CD4-positive, alpha-beta T cell treated with Interleukin-15 for 1 hour (primary cell): Measurements from ENCODE around the gene GALK1.

ENCODE experiments used
- DNase-seq: peaks from one replicate; pipeline ENCODE4 v3.0.0-alpha.2; 2020

GALK1 gene

GRCh38 chr17:75764711-75765421 is at the start of gene GALK1:
TSS of gene GALK1 (minus strand) at chr17:75765192. CDS start at chr17:75765136, 56 bp downstream.
- DNase-seq = peak; percentile 76

- DNase-seq = no peak
Observed at GRCh38 chr17:75814021-75814395, 49.0 kb upstream of the GALK1 start.

- peak; percentile 9 for DNase-seq
Observed at GRCh38 chr17:75813081-75814020, 48.4 kb upstream of the GALK1 start.

GRCh38 chr17:75812096-75813013 is 47.4 kb upstream of the GALK1 start:
- peak; percentile 11 for DNase-seq

GRCh38 chr17:75811174-75811573 is 46.2 kb upstream of the GALK1 start:
- no peak for DNase-seq

GRCh38 chr17:75810756-75811155 is 45.8 kb upstream of the GALK1 start:
- DNase-seq = peak; percentile 2

GRCh38 chr17:75810216-75810615 is 45.2 kb upstream of the GALK1 start:
- peak; percentile 7 for DNase-seq

- DNase-seq = peak; percentile 9
Observed at GRCh38 chr17:75809631-75810111, 44.7 kb upstream of the GALK1 start.

GRCh38 chr17:75808905-75809621 is 44.1 kb upstream of the GALK1 start:
- DNase-seq = peak; percentile 14

- DNase-seq = peak; percentile 2
Observed at GRCh38 chr17:75808549-75808904, 43.5 kb upstream of the GALK1 start.

GRCh38 chr17:75807861-75808260 is 42.9 kb upstream of the GALK1 start:
- no peak for DNase-seq

- peak; percentile 2 for DNase-seq
Observed at GRCh38 chr17:75806822-75807500, 42.0 kb upstream of the GALK1 start.

- DNase-seq = no peak
Observed at GRCh38 chr17:75803883-75804282, 38.9 kb upstream of the GALK1 start.

GRCh38 chr17:75799402-75799801 is 34.4 kb upstream of the GALK1 start:
- DNase-seq = no peak

GRCh38 chr17:75795820-75796607 is 31.0 kb upstream of the GALK1 start:
- no peak for DNase-seq

- DNase-seq = no peak
Observed at GRCh38 chr17:75793460-75793859, 28.5 kb upstream of the GALK1 start.

- no peak for DNase-seq
Observed at GRCh38 chr17:75791254-75791653, 26.3 kb upstream of the GALK1 start.

GRCh38 chr17:75785016-75785890 is 20.3 kb upstream of the GALK1 start:
- peak; percentile 93 for DNase-seq

- DNase-seq = peak; percentile 99
Observed at GRCh38 chr17:75784473-75785015, 19.6 kb upstream of the GALK1 start, which contains the start of gene UNK. TSS of gene UNK (plus strand) at chr17:75784806. CDS start at chr17:75784881, 75 bp downstream.
